Skeletal muscle cell (primary cell): Measurements from ENCODE around the gene SECTM1.

Experiments used
- DNase-seq: peaks from one replicate; pipeline ENCODE4 v3.0.0-alpha.2; 2010; ENCODE audit warnings: low read depth
- H3K4me3 ChIP-seq: 2 replicates; pipeline ENCODE4 v1.5.1; 2011; ENCODE audit warnings: low read depth, mild to moderate bottlenecking, control low read depth, low read length, moderate library complexity

SECTM1 gene

GRCh38 chr17:82319619-82320062 is 13.9 kb downstream of the SECTM1 start:
- H3K4me3 ChIP-seq = no peak overlapping the region

DNA sequence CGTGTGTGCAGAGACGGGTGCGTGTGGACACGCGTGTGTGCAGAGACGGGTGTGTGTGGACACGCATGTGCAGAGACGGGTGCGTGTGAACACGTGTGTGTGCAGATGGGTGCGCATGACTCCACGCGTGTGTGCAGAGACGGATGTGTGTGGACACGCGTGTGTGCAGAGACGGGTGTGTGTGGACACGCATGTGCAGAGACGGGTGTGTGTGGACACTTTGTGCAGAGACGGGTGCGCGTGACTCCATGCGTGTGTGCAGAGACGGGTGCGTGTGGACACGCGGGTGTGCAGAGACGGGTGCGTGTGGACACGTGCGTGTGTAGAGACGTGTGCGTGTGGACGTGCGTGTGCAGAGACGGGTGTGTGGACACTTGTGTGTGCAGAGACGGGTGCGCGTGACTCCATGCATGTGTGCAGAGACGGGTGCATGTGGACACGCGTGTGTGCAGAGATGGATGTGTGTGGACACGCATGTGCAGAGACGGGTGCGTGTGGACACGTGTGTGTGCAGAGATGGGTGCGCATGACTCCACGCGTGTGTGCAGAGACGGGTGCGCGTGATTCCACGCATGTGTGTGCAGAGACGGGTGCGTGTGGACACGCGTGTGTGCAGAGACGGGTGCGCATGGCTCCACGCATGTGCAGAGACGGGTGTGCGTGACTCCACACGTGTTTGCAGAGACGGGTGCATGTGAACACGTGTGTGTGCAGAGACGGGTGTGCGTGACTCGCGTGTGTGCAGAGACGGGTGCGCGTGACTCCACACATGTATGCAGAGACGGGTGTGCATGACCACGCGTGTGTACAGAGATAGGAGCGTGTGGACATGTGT is 14.6 kb downstream of the SECTM1 start:
- no peak for DNase-seq
- no peak overlapping the region for H3K4me3 ChIP-seq

More at GRCh38 chr17:82319619-82320062, 13.9 kb downstream of the SECTM1 start:
- no peak for DNase-seq

DNA sequence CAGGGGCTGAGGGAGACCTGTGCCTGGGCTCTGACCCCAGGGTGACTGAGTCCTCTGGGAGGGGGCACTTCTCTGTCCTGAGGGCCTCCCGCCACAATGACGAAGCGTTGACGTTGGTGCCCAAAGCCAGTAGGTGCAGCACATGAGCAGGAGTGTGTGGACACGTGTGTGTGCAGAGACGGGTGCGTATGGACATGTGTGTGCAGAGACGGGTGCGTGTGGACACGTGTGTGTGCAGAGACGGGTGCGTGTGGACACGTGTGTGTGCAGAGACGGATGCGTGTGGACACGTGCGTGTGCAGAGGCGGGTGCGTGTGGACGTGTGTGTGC is 15.4 kb downstream of the SECTM1 start:
- H3K4me3 ChIP-seq = no peak overlapping the region

DNA sequence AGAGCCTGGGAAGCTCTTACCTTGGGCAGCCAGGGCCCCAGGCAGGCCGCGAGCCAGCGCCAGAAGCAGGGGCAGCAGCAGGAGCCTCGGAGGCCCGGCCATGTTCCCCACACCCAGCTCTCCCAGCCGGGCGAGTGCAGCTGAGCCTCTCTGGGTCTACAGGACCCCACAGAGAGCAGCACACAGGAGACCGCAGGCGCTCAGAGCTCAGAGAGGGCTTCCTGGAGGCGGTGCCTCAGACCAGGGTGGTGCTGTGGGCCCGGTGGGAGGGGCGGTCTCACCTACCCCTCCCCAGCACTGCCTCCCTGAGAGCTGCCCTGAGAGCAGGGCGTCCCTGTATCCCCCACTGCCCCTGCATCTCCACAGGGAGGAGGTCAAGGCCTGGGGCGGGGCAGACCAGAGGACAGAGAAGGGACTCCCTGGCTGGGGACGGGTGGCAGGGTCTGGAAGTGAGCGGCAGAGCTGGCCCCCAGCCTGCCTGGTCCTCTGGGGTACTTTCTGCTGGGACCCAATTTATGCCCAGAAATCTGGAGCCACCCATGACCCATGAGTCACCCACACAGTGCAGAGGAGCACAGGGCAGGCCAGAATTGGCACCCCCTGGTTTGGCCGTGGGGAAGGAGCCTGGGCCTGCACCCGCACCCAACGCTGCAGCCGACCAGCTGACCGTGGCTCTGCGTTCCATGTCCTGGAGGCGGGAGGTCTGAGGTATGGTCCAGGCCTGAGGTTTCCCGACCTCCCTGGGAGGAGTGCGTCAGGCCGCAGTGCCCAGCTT is 16.0 kb downstream of the SECTM1 start, which contains the start of gene CD7:
Gene CD7 (minus strand): TSS at position 215 of the 775 bp plus-strand sequence. CDS start 113 bp downstream, at position 102.
- H3K4me3 ChIP-seq = no peak within 1 kb of the TSS
- no peak for DNase-seq

More for the DNA sequence above, 15.4 kb downstream of the SECTM1 start:
- DNase-seq = no peak

GRCh38 chr17:82316651-82317393 is 16.7 kb downstream of the SECTM1 start:
- H3K4me3 ChIP-seq = no peak overlapping the region
- DNase-seq = no peak

DNA sequence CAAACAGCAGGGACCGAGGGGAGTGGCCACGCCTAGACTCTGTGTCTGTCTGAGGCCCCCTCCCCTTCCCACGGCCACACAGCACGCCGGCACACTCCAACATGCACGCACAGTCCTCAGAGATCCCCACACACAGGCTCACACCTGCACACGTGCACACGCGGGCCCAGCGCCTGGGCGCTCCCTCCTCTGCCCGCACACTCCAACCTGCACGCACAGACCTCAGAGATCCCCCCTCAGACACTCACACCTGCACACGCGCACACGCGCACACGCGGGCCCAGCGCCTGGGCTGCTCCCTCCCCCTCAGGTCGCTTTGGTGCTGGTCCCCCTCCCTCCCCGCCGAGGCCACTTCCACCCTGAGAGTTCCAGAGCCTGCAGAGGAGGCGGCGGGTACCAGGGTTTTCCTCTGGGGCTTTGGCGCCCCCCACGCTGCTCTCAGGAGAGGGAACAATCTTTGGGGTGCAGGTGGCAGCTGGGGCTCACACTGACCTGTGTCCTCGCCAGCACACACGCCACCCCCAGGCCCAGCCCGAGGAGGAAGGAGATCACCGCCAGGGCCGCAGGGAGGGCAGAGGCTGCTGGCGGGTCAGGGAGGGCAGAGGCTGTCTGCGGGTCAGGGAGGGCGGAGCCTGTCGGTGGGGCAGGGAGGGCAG is 17.7 kb downstream of the SECTM1 start:
- no peak overlapping the region for H3K4me3 ChIP-seq
- no peak for DNase-seq

DNA sequence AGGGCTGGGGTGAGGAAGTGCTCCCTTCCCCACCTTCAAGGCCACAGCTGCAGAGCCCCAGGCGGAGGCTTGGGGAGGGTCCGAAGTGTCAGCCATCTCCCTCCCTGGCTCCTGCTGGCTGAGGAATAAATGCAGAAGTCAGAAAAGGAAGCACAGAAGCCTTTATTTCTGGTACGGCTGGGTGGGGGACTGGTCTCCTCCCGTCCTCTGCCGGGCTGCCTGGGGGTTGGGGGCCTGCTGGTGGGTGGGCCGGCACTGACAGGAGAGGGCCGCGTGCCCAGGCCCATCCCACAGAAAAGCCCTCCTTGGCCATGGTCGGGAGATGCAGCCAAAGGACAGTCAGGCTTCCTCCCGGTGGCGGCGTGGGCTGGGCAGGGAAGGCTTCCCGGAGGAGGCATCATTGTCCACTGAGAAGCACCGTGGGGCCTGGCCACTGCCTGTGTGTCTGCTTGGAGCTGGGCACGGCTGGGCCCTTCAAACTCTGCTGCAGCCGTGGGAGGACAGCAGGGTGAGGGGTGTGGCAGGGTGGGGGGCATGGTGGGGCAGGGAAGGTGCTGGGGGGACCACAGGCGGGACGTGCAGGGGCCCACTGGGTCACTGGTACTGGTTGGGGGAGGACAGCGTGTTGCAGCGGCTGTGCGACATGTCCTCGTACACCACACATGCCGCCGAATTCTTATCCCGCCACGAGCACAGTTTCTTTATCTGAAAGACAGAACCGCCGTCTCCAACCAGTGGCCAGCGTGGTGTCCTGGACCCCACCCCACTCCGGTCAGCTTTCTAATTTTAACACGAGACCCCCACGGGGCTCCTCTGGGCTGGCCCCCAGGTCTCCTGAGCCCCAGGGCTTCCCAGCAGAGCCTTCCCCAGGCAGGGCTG is 18.6 kb downstream of the SECTM1 start:
- H3K4me3 ChIP-seq = no peak overlapping the region
- no peak for DNase-seq

DNA sequence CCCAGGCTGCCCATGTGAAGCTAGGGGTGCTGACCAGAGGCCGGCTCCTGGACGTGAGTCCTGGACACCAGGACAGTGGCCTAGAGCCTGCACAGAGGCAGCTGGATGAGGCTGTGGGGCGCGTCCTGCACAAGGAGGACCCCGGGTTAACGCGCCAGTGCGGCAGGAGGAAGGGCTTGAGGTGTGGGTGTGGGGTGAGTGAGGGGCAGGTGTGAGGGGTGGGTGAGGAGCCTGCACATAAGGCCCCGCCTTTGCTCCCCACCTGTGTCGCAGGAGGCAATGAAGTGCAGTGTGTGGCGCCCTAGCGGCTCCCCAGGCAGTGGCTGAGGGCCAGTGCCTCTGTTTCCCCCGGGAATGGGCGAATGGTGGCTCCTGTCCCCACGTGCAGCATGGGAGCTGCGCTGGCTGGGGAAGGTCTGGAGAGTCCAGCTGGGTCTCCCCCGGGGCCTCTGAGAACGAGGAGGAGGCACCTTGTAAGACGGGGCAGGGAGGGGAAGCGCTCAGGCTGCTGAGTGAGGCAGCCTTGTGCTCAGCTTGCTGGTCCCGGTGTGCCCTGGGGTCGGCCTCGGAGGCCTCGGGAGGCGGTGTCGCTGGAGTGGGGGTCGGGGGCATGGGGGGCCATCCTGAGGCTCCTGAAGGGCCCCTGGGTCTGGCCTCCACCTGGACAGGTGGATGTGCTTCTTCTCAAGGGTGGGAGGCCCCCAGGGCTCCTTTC is 19.4 kb downstream of the SECTM1 start:
- DNase-seq = no peak
- H3K4me3 ChIP-seq = no peak overlapping the region

- no peak overlapping the region for H3K4me3 ChIP-seq
Observed at GRCh38 chr17:82313195-82314011, 20.2 kb downstream of the SECTM1 start.

DNA sequence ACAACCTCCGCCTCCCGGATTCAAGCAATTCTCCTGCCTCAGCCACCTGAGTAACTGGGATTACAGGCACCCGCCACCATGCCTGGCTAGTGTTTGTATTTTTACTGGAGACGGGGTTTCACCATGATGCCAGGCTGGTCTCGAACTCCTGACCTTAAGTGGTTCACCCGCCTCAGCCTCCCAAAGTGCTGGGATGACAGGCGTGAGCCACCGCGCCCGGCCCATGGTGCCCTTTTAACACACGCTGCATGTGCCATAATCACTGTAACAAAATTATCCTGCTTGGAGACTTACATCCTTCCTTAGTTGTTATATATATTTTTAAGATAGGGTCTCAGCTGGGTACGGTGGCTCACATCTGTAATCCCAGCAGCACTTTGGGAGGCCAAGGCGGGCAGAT is 21.6 kb downstream of the SECTM1 start:
- no peak for DNase-seq
- no peak overlapping the region for H3K4me3 ChIP-seq

More at GRCh38 chr17:82313195-82314011, 20.2 kb downstream of the SECTM1 start:
- DNase-seq = no peak

GRCh38 chr17:82310877-82311276 is 22.7 kb downstream of the SECTM1 start:
- H3K4me3 ChIP-seq = no peak overlapping the region
- no peak for DNase-seq

DNA sequence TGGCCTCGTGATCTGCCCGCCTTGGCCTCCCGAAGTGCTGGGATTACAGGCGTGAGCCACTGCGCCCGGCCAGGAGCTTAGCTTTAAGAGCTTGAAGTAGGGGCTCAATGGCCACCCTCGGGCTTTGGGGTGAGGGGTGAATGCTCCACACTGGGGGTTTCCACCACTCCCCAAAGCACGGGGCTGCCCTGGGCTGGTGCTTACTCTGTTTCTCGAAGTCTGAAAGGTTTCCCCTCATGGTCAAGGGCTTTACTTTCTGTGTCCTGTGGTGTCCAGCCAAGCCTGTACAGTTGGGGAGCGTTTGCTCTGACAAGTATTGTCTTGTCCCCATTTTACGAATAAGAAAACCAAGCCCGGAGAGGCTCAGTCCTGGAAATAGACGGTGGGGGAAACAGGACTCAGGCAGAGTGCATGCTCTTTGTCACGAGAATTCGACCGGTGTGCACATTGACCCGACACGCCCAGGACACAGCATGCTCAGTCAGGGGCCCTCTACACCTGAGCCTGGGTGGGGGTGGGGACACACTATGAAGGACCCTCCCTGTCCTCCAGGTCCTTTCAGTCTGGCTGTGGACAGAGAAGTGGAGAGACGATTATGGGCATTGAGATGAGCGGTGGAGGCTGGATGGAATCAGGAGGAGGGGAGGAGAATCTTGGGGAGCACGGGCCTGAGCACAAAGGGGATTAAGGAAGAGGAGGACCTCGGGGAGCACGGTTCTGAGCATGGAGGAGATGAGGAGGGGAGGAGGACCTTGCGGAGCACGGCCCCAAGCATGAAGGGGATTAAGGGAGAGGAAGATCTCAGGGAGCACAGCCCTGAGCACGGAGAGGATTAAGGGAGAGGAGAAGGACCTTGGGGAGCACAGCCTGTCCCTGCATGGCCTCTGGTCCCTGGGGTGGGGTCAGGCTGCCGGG is 23.7 kb downstream of the SECTM1 start:
- no peak overlapping the region for H3K4me3 ChIP-seq
- DNase-seq = no peak

DNA sequence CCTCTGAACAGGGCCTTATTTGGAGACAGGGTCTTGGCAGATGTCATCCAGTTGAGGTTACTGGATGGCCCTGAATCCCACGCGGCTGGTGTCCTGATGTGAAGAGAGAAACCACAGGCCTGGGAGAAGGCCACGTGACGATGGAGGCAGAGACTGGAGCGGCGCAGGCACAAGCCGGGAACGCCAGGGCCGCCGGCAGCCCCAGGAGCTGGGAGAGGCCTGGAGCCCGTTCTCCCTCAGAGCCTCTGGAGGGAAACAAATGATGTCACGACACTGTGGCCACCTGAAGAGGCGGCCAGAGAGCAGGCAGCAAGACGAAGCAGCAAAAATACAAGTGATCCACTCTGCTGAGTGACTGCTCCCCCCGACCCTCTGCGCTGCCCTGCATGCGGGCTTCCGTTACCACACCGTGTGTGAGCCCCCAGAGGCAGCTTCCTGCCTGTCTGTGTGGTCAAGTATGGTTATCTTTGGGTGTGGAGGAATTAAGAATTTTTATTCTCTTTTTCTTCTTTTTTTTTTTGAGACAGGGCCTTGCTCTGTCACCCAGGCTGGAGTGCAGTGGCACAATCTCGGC is 27.8 kb downstream of the SECTM1 start:
- no peak for DNase-seq
- H3K4me3 ChIP-seq = no peak overlapping the region

- no peak overlapping the region for H3K4me3 ChIP-seq
Observed at GRCh38 chr17:82304826-82305726, 28.5 kb downstream of the SECTM1 start.

More at GRCh38 chr17:82304826-82305726, 28.5 kb downstream of the SECTM1 start:
- DNase-seq = no peak
